Cardiac fibroblast (primary cell): Measurements from ENCODE around the gene FTSJ1.

Experiments used
- DNase-seq, 2 donors: peaks; one replicate each; pipeline versions ENCODE4 v3.0.0 to v3.0.0-alpha.2; 2010; ENCODE audit warnings: low read depth in 2 of 2
- H3K4me3 ChIP-seq, 2 donors: replicated peaks in 1 of 2; 1 replicate in 1 of 2; 2 replicates in 1 of 2; pipeline ENCODE4 v1.5.1; 2011; ENCODE audit warnings: low read depth in 2 of 2, low read length in 2 of 2, mild to moderate bottlenecking in 2 of 2, moderate library complexity in 1 of 2
- CTCF ChIP-seq: IDR thresholded peaks from one replicate; pipeline ENCODE4 v1.5.1; 2011; ENCODE audit warnings: low read depth, mild to moderate bottlenecking, low read length, inconsistent platforms

Gene FTSJ1

GRCh38 chrX:48497871-48498270 is 21.9 kb downstream of the FTSJ1 start:
- H3K4me3 ChIP-seq, result no peak overlapping the region
- TF ChIP-seq CTCF, result no peak
- DNase-seq, result no peak

DNA sequence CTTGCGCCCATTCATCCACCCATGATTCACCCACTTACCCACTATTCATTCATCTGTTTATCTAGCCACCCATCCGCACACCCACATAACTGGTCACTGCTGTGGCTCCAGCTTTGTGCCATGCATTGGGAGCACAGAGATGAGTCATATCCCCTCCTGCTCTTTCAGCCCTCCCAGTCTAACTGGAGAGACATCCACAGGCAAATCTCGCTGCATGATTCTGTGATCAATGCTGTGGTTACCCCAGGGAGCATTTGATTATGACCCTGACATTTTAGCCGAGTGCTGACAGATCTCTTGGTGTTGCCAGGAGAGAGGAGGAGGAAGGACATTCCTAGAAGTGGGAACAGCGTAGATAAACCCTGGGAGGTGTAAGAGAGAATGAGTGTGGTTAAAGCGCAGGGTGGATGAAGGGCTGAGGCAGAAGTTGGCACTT is 22.4 kb downstream of the FTSJ1 start:
- DNase-seq, result peak; percentile 64 to 72
- no peak overlapping the region for H3K4me3 ChIP-seq
- no peak for TF ChIP-seq CTCF

DNA sequence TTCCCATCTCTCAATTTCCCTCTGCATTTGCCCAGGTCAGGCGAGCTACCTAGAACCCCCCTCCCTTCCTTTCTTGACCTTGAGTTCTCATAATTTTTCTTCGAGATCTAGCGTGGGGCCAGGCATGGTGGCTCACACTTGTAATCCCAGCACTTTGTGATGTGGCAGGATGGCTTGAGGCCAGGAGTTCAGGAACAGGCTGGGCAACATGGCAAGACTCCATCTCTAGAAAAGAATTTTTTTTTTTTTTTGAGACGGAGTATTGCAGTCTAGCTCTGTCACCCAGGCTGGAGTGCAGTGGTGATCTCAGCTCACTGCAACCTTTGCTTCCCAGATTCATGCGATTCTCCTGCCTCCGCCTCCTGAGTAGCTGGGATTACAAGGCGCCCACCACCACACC is 28.3 kb downstream of the FTSJ1 start:
- no peak for TF ChIP-seq CTCF
- no peak overlapping the region for H3K4me3 ChIP-seq
- no peak for DNase-seq

DNA sequence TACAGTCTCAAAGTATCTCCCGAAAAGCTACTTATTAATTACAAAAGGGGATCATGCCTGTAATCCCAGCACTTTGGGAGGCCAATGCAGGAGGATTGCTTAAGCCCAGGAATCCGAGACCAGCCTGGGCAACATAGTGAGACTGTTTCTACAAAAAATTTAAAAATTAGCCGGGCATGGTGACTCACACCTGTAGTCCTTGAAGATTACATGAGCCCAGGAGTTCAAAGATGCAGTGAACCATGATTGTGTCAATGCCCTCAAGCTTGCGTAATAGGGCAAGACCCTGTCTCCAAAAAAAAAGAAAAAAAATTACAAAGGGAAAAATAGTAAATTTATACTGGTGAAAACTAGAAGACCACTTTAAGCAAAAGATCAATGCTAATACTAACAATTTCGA is 29.5 kb downstream of the FTSJ1 start:
- no peak for TF ChIP-seq CTCF
- peak in 1 of 2 donors; percentile 19 for DNase-seq
- H3K4me3 ChIP-seq, result no peak overlapping the region

GRCh38 chrX:48507246-48507645 is 31.2 kb downstream of the FTSJ1 start:
- H3K4me3 ChIP-seq, result no peak overlapping the region
- DNase-seq, result no peak
- no peak for TF ChIP-seq CTCF

- peak within 1 kb of the TSS; percentile 77 to 80 for H3K4me3 ChIP-seq
- peak; percentile 59 to 62 for DNase-seq
- no peak for TF ChIP-seq CTCF
These were observed 32.6 kb downstream of the FTSJ1 start, which contains the start of gene PORCN for GRCh38 chrX:48508400-48509244. PORCN (plus strand) TSS chrX:48508992; CDS start chrX:48509821, 829 bp downstream.
